Astrocyte of the cerebellum (primary cell): Measurements from ENCODE around the gene XYLT1.

Source experiments
- DNase-seq: peaks from one replicate; pipeline ENCODE4 v3.0.0-alpha.2; 2011; ENCODE audit warnings: low read depth
- H3K4me3 ChIP-seq: 2 replicates; pipeline ENCODE4 v1.5.1; 2011; ENCODE audit warnings: mild to moderate bottlenecking, low read depth, low read length, moderate library complexity
- in situ Hi-C: cut with HindIII; loops from 2 replicates; pipeline ENCODE4 v1.10.0; 2017; ENCODE audit warnings: low sequenced_read_pairs
- TF ChIP-seq, protein P1 (sequence below): IDR thresholded peaks from 2 replicates; pipeline ENCODE4 v1.5.1; 2012; ENCODE audit warnings: low read length, low read depth, moderate library complexity, mild to moderate bottlenecking; ENCODE audit errors: missing control alignments

XYLT1 gene

DNA sequence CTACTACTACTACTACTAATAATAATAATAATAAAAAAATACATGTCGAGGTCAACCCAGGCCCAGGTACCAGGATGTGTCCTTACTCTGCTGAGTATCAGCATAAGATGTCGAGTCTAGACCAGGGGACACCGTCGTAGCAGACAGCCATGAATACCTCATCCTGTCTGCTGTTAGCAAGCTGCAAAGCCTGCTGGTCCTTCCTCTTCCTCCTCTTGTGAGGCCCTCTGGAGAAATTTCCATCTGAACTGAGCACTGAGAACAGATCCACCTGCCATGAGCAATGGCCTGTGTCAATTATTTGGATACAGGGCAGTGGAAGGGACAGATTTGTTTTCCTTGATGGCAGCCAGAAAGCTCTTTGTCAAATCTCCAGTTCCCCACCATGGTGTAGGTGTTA lies 168.5 kb downstream of the XYLT1 start:
- in situ Hi-C loops = no loop called here
- TF ChIP-seq, protein P1, sequence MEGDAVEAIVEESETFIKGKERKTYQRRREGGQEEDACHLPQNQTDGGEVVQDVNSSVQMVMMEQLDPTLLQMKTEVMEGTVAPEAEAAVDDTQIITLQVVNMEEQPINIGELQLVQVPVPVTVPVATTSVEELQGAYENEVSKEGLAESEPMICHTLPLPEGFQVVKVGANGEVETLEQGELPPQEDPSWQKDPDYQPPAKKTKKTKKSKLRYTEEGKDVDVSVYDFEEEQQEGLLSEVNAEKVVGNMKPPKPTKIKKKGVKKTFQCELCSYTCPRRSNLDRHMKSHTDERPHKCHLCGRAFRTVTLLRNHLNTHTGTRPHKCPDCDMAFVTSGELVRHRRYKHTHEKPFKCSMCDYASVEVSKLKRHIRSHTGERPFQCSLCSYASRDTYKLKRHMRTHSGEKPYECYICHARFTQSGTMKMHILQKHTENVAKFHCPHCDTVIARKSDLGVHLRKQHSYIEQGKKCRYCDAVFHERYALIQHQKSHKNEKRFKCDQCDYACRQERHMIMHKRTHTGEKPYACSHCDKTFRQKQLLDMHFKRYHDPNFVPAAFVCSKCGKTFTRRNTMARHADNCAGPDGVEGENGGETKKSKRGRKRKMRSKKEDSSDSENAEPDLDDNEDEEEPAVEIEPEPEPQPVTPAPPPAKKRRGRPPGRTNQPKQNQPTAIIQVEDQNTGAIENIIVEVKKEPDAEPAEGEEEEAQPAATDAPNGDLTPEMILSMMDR = no peak
- no peak overlapping the region for H3K4me3 ChIP-seq
- DNase-seq = no peak

- no peak for DNase-seq
- in situ Hi-C loops = no loop called here
- no peak overlapping the region for H3K4me3 ChIP-seq
- TF ChIP-seq, protein P1 = no peak
Measured at GRCh38 chr16:17301593-17302135, 169.1 kb downstream of the XYLT1 start.

DNA sequence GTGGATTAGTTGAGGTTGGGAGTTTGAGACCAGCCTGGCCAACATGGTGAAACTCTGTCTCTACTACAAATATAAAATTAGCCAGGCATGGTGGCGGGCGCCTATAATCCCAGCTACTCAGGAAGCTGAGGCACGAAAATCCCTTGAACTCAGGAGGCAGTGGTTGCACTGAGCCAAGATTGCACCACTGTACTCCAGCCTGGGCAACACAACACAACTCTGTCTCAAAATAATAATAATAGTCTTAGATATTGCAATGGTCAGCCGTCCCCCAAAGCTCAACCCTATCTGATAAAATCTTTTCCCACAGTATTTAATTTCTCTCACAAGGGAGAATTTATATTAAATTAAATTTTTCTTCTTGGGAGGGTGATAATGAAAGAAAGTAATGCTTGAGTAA lies 169.6 kb downstream of the XYLT1 start:
- in situ Hi-C loops = no loop called here
- no peak for DNase-seq
- H3K4me3 ChIP-seq = no peak overlapping the region
- TF ChIP-seq, protein P1 = no peak

DNA sequence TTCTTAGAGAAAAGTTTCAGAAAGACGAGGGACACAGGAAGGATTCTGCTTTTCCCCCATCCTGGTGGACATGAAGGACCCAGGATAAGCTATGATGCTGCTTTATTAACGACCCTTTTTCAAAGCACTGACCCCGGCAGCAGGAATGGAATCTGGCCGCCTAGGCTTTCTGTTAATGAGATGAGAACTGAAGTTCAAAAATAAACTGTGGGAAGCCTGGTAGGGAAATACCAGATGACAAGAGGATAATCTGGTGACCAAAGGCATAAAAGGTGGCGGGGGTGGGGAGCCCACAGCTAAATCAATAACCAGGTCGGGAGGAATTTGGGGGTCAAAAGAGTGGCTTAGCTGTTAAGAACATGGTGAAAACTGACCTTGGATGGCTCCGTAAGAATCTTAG lies 171.0 kb downstream of the XYLT1 start:
- no peak overlapping the region for H3K4me3 ChIP-seq
- in situ Hi-C loops = no loop called here
- TF ChIP-seq, protein P1 = no peak
- no peak for DNase-seq

DNA sequence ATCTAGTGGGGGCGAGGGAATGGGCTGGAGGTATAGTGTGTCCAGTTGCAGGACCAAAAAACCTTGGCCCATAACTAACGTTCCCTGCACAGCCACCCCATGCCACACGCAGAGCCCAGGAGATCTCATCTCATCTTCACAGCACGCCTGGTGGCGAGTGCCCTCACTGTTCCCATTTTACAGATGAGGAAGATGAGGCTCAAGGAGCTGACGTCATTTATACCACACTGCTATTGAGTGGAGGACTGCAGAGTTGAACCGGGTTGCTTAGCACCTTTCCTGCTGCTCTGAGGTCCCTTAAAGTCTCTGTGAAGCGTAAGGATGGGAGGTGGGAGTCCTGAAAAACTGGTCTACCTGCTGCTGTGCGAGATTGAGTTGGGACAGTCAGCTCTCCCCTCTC lies 172.5 kb downstream of the XYLT1 start:
- in situ Hi-C loops = no loop called here
- TF ChIP-seq, protein P1 = no peak
- DNase-seq = no peak
- no peak overlapping the region for H3K4me3 ChIP-seq

DNA sequence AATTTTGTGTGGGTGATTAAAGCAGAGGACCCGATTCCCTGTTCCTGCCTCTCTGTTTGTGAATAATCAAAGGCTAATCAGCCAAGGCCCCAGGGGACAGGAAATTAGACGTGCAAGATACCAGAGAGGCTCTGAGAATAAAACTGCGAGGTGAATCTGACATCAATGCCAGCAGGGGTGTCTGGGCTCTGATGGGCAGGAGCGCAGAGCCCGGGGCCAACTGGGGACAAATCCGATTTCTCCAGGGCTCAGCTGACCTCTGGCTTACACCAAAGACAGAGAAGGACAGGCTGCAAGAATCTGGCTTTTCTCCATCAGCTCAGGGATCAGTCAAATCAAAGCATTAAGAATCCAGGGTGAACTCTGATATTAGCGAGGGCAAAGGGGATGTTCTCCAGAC lies 174.3 kb downstream of the XYLT1 start:
- DNase-seq = no peak
- TF ChIP-seq, protein P1 = no peak

GRCh38 chr16:17295948-17296347 lies 174.8 kb downstream of the XYLT1 start:
- DNase-seq = no peak
- TF ChIP-seq, protein P1 = no peak
- in situ Hi-C loops = no loop called here
- no peak overlapping the region for H3K4me3 ChIP-seq

More for the DNA sequence above, 174.3 kb downstream of the XYLT1 start:
- H3K4me3 ChIP-seq = no peak overlapping the region
- in situ Hi-C loops = no loop called here
